Amygdala (tissue), 56 donors: Measurements from ENCODE around the gene JAZF1.

Experiments used
- DNase-seq, 56 donors: peaks; one replicate each; lab custom pipeline; 2025; lab: John Stamatoyannopoulos, UW

JAZF1 gene

DNA sequence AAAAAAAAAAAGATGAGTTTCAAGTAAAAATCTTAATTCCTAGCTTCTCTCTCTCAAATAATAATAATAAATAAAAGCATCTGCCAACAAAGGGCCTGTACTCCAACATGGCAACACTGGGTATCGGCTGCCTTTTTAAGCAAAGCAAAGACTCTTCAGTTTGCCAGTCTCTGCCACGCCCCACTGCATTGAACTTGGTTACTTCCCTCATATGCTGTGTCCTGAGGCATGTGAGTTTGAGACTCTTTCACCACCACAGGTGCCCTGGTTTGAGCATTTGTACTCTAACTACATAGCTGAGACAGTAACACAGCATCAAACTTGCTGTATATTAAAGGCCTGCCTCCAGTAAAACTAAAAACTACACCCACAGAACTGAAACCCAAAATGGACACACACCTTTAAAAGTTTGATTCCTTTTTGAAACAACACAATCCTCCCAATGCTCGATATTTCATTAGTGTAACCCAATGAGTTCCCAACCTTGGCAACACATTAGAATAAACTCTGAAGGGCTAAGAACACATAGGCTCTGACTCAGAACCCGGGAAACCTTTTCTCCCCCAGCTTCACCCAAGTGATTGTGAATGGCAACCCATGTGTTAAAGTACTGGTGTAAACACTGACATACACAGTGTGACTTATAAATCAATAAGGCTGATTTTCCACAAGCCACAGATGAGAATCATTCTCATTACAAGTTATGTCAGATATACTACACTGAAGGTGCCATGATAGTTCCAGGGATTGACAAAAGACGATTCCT is 12.0 kb downstream of the JAZF1 start:
- DNase-seq: no peak

DNA sequence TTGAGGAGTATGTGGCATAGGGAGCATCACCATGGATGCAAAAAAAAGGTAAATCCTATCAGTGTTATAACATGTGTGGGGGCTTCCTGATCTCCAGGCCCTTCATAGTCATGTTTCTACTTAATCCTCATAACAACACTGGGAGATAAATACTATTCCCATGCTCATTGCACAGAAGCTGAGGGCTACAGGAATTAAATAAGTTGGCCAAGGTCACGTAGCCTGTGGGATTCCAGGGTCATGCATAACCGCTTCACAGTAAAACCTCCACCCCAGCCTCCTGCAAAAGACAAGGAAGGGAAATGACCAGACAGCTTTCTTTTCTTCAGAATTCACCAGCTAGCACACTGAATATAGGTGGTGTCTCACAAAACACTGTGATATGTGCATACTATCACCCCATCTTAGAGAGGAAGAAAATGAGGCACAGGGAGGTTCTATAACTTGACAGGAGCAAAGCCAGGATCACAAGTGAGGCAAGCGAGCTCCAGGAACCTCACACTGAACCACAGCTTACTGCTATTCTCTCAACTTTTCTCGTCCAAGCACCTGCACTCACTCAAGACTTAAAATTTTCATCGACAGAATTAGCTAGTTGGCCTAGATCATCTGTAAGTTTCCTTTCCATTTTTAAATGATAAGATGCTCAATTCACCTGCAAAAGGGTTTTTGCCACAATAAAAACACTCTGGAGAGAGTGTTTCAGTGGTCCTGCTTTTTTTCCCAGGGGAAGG is 13.4 kb downstream of the JAZF1 start:
- DNase-seq: no peak

DNA sequence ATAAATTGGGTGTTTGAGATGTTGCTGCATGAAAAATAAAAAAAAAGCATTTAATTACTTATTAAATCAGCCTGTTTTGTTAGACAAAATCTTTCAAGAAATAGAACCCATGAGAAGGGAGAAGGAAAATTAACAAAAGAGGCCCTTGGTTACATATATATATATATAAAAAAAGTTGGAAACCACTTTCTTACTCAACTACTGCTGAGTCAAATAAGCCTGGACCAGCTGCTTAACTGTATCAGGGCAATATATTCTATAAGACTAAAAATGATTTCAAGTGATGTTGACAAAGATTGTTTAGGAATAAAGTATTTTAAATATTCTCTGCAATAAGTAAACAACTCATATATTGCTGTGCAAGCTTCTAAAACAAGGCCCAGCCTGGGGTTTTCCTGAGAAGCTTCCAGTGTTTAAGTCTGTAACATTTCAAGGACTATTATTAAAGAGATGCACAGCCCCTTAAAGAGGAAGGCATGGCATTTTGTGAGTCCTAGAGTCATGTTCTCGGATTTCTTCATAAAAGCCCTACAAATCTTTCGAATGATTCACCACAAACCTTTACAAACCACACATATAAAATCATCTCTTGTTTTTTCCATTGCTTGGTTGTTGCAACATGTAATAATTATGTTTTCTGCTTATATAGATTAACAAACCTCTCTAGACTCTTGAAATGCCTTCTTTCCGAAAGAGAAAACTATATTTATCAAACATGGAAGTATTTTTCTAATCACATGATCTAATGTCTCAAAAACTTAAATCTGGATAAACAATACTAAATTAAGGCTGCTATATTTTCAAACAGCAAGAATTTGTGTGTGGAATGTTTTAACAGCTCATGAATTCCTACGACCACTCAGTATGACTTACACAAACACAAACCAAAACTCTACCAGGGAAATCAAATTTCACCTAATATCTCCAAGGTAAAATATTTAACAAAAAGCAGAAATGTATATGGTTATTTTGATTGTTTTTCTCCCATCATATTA is 14.3 kb downstream of the JAZF1 start:
- no peak for DNase-seq

DNA sequence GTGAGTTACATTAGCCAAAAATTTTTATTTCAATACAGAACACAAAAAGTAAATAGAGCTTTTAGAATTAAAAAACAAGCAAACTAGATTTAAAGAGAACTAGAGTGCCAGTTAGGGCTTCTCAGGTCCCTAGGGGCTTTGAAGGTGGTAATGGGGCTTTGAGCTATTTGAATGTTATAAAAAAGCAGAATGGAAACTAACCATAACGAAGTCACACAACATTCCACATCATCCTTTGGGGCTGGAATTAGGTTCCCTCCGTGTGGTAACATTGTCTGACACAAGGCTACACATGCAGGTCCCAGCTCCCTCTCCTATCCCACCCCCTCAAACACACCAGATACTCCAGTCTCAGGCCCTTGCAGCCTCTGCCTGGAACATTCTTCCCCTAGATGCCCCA is 15.3 kb downstream of the JAZF1 start:
- DNase-seq: no peak

DNA sequence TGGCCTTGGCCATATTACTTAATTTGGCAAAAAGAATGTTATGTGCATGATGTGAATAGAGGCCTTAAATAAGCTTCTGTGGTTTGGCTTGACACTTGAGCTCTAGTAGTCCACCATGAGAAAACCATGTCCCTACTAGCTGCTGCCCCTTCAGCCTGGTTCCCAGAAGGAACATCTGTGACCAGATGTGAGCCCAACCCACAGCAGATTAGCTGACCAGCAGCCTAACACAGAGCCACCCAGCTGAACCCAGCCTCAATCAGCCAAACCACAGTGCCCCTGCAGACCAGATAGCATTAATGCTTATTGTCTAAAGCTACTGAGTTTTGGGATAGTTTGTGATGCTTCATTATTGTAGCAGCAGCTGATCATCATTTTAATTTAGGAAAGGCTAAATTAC is 16.6 kb downstream of the JAZF1 start:
- no peak for DNase-seq

DNA sequence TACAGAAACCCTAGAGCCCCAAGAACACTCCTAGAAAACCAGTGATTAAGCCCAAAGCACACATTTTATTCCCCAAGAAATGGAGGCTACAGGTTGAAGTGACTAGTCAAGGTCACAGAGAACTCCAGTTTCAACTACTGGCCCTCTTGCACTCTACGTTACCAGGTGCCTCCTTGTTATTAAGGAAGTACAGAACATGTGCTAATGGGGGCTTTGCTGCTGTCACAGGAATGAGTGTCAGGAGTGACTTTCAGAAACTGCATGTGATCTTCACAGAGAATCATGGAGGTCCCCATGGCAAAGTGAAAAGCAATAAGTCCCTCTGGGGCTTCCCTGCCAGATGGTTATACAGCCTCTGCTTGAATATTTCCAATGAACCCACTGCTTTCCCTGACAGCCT is 19.3 kb downstream of the JAZF1 start:
- no peak for DNase-seq

DNA sequence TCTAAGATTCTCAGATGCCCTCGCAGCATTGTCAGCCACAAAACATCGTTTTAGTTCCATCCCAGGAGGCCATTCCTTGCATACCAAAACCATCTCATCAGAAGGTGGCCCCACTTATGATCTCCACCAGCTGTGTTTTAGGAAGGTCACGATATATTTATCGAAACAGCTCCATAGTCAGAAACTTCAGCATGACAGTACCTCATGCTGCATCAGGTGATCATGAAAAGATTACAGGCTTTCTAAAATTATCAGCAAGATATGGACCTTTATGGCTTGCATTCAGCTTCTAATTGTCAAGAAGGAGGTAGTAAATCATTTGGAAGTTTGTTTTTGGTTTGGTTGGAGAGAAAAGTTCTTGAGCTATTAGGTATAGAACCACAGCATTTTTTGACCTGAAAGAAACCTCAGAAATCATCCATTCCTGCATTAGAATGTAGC is 20.0 kb downstream of the JAZF1 start:
- DNase-seq: no peak

DNA sequence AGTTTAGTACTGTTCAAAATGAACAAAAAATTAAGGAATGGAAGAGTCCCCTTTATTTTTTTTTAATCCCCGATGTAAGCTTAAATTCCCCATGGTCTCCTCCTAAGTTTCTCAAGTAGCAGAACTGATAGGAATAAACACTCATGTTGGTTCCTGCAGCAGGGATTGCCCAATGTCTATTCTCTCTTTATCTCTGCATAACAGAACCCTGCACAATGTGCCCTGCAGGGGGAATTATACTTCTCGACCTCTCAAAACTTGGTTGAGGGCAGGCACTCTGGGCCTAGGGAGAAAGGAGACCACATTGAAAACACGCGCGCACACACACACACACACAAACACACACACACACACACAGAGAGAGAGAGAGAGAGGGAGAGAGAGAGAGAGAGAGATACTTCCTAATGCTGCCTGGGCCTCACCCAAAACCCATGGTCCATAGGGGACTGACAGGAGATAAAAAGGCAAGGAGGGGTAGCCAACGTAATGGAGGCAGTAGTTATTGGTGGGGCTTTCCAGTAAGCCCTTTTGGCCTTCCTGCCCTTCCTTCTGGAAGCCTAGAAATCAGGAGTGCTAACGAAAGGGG is 22.7 kb downstream of the JAZF1 start:
- DNase-seq: no peak

DNA sequence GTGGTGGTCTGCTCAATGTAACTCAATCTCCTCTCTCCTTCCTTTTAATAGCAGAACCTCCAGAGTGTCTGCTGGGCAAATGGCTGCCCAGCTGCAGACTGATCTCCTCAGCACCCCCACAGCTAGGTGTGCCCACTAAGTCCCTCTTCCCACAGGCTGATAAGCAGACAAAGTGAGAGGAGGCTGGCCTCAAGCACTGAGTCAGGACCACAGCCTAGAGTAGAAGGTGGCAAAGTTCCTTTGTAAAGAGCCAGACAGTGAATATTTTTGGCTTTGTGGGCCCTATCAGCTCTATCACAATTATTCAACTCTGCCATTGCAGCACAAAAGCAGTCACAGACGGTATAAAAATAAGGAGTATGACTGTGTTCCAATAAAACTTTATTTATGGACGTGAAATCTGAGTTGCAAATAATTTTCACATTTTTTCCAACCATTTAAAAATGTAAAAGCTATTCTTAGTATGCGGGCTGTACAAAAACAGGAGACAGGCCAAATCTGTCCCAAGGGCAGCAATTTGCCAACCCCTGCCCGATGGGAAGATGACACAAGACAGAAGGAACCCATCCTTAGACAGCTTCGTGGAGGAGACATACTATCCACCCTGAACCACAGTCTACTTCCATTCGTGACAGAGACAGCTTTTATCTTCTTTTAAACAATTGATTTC is 23.4 kb downstream of the JAZF1 start:
- no peak for DNase-seq

DNA sequence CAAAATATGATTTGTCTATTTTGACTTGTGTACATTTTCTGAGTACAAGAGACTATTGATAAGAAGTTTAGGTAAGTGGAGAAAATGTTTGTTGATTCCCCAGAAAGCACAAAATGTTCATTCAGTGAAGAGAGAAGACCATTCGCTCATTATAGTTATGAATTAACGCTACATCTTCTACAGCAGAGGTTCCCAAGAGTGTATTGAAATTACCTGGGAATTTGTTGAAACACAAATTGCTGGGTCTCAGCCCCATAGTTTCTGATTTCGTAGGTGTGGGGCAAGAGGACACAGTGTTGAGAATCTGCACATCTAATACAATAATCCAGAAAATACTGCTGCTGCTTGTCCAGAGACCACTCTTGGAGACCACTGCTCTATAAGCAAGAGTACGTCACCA is 24.2 kb downstream of the JAZF1 start:
- no peak for DNase-seq

DNA sequence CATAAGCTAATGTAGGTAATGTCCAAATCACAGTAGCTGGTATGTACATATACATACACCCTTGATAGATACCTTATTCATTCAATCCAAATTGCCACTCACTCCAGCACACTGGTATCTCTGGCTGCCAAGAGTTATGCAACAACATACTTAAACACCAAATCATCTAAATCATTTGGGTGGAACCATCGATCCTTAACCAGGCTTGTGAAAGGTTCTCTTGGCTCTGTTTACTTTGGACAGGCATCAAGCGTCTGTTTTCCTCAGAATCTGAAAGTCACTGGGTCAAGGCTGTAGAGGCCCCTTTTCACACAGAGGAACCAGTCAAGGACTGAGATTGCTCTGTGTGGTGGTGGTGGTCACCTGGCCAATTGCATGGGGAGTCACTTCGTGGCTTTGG is 24.6 kb downstream of the JAZF1 start:
- no peak for DNase-seq

DNA sequence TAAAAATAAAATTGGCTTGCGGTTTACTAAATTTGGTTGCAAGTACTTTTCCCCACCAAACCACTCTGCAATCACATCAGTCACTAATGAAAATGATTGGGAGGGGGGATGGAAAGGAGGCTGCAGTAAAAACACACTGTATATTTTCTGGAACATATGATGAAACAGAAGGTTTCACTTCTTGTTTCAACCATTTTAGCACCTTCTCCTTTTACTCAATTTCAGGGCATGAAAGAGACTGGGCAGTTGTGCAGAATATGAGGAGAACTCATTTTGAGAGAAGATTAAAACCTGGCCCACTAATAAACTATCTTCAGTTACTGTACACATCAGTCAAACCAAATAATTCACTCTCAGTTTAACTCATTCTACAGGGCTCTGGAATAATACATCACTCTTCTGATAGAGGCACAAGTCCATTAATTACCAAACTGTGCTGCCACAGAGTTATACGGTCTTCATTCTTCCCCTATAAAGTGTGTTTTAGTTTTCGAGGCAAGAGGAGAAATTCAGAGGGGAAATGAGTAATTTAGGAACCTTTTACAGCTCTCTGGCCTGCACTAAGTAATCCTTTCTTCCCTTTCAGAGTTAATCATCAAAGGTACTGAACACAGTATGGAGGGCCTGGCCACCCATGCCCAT is 25.5 kb downstream of the JAZF1 start:
- no peak for DNase-seq

DNA sequence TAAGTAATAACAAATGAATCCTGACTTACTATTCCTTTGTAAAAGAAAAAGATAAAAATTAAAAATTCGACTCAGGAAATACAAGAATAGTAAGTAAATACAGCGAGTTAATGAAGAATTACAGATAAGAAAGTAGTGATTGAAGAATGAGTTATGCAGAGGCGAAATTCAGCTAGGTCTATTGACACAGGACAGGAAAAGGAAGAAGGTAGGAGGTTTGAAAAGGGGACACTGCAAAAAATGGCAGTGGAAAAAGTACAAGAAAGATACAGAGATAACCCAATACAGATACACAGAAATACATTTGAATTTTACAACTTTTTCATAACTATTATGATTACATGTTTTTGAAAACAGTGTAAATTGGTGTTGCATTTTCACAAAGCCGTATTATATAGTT is 28.0 kb downstream of the JAZF1 start:
- DNase-seq: no peak

DNA sequence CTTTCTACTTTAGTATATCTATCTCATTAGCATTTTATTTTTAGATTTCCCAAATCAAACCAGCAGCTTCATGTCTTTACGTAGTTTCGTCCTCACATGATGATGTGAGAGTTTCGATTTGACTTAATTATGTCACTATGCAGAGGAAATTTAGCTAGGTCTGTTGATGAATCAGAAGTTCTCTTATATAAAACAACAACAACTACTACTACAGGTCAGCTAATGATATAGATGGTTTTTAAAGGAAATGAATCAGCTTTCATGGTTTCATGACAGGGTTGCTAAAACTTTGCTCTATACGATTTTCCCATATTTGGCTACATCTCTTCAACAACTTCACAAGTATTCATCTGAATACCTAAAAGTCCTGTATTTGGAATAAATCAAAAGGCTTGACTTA is 28.6 kb downstream of the JAZF1 start:
- no peak for DNase-seq

DNA sequence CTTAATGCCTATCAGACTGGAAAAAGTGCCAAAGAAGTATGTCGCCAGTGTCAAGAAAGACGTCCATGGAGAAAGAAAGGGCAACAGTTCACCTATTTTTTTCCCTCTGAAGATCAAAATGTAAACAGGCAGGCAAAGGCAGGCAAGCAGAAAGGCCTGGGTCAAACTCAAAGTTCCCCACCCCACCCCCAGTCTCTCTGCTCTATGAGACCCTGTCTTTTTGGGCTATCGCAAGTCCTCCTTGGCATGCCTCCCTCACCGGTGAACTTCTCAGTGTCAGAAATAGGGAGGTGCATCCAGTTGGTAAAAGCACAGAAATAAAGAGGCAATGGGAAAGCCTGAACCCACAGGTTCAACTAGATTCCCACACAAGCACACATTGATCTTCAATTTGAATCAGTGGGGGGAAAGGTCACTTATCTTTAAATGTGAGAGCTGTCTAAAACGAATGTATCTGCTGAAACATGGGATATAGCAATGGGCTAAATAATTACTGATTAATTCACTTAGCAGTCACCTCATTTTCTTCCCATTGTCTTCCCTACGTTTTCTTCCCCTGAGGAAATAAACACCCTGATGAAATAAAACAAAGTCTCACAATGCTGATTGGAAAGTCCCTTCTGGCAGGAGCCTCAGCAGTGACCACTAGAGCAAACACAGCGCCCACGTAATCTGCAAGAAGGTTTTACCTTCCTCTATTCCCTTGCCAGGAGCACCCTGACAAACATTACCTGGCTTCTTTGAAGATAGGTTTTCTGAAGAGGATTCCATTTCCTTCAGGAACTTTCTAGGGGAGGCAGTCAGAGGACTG is 31.1 kb downstream of the JAZF1 start:
- DNase-seq: no peak

DNA sequence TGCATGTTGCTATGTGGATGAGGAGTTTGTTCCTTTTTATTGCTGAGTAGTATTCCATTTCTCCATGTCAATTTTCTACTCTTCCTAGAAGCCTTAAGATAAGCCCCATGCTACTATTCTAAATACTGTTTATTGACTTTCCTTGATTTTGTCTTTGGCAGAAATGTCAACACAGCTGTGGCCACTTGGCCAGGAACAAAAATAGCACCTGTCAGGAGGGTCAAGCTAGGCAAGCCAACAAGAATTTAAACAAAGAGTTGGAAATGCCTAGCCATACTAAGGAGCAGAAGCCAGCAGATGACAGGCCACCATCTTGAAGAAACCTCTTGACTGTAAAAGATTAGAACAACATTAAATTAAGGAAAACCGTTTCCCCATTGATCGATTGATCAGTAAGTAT is 34.7 kb downstream of the JAZF1 start:
- DNase-seq: no peak

DNA sequence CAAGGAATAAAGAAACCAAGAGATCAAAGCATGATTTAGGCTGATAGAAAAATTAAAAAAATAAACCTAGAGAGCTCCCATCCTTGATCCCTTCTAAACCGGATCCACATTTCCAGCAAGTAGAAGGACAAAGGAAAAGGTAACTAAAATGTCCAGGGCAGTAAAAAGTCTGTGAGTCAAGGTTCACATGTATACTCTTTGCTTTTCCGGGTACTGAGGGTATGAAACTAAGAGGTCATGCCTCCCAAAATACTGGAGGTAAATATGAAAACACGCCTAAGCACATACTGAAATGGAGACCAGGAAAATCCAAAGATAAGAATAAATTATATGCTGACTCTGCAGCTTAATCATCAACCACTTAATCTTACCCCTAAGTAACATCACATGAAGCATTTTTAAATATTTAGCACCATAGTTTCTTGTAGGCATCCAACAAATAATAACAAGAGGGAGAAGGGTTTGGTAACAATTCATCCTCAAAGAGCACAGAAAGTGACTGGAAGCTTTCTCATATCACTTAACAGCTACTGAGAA is 35.4 kb downstream of the JAZF1 start:
- DNase-seq: no peak

DNA sequence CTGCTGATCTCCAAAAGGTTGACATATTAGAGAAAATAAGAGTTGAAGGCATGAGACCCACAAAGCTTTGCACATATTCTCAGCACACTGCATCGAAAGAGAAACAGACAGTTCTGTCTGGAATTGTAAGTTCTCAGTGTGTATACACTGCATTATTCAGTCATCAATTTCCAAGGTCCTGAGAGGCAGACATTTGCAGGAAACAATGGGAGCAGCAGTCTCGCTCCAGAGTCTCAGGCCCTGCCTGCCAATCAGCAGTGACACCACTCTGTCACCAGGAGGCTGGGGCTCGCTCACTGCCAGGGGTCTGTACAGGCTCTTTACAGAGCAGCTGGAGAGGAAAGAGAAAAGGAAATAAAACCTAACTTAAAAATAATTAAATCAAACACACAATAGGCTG is 36.3 kb downstream of the JAZF1 start:
- peak in 36 of 56 donors; percentile 3 to 66 (median 24) for DNase-seq
